ENCODE results near the gene PHLPP1.

GRCh38 chr18:62808123-62808522 lies 92.8 kb downstream of the PHLPP1 start:
- no peak for TF ChIP-seq POLR2A (IDR thresholded peaks at IDR 0.05)
- TF ChIP-seq CTCF (IDR thresholded peaks at IDR 0.05) = no peak
- no peak for TF ChIP-seq EP300 (IDR thresholded peaks at IDR 0.05)

All from upper lobe of left lung (tissue), 4 donors.